Stimulated activated CD4-positive, alpha-beta T cell treated with anti-CD3 and anti-CD28 coated beads, Interleukin-4, amount 100 ng/mL, for 24 hours (primary cell): ENCODE data around the gene CADM2.

Experiments
- DNase-seq: peaks from one replicate; pipeline ENCODE4 v3.0.0-alpha.2; 2020

The CADM2 gene

GRCh38 chr3:85576697-85577200 is 618.0 kb downstream of the CADM2 start:
- no peak for DNase-seq

GRCh38 chr3:85584779-85585356 is 626.1 kb downstream of the CADM2 start:
- no peak for DNase-seq

GRCh38 chr3:85586018-85586417 is 627.2 kb downstream of the CADM2 start:
- no peak for DNase-seq

- DNase-seq, result no peak
Observed at GRCh38 chr3:85589145-85589544, 630.4 kb downstream of the CADM2 start.

GRCh38 chr3:85591451-85591850 is 632.7 kb downstream of the CADM2 start:
- no peak for DNase-seq

GRCh38 chr3:85592256-85592655 is 633.5 kb downstream of the CADM2 start:
- no peak for DNase-seq

- DNase-seq, result no peak
Observed at GRCh38 chr3:85594676-85595075, 635.9 kb downstream of the CADM2 start.

GRCh38 chr3:85603378-85603777 is 644.6 kb downstream of the CADM2 start:
- DNase-seq, result no peak

- no peak for DNase-seq
Observed at GRCh38 chr3:85604641-85605040, 645.9 kb downstream of the CADM2 start.

GRCh38 chr3:85605066-85605465 is 646.3 kb downstream of the CADM2 start:
- no peak for DNase-seq

GRCh38 chr3:85626662-85627061 is 667.9 kb downstream of the CADM2 start:
- no peak for DNase-seq

GRCh38 chr3:85627932-85628331 is 669.1 kb downstream of the CADM2 start:
- no peak for DNase-seq

- no peak for DNase-seq
Observed at GRCh38 chr3:85631070-85631469, 672.3 kb downstream of the CADM2 start.

GRCh38 chr3:85632921-85633320 is 674.1 kb downstream of the CADM2 start:
- no peak for DNase-seq

GRCh38 chr3:85652360-85652759 is 693.6 kb downstream of the CADM2 start:
- no peak for DNase-seq

- no peak for DNase-seq
Observed at GRCh38 chr3:85660451-85660850, 701.7 kb downstream of the CADM2 start.

- no peak for DNase-seq
Observed at GRCh38 chr3:85662462-85662861, 703.7 kb downstream of the CADM2 start.

- no peak for DNase-seq
Observed at GRCh38 chr3:85667744-85668143, 709.0 kb downstream of the CADM2 start.

GRCh38 chr3:85670634-85671205 is 711.9 kb downstream of the CADM2 start:
- no peak for DNase-seq

GRCh38 chr3:85672761-85673160 is 714.0 kb downstream of the CADM2 start:
- DNase-seq, result no peak

GRCh38 chr3:85678713-85679112 is 719.9 kb downstream of the CADM2 start:
- DNase-seq, result no peak

- DNase-seq, result no peak
Observed at GRCh38 chr3:85681906-85682305, 723.1 kb downstream of the CADM2 start.

- DNase-seq, result no peak
Observed at GRCh38 chr3:85691196-85691595, 732.4 kb downstream of the CADM2 start.

GRCh38 chr3:85697156-85697555 is 738.4 kb downstream of the CADM2 start:
- DNase-seq, result no peak

GRCh38 chr3:85706130-85706529 is 747.3 kb downstream of the CADM2 start:
- no peak for DNase-seq
